RWPE2 (cell line): ENCODE data around the gene ITPKB.

ENCODE experiments used
- ATAC-seq: fragments of 200-7000 bp; cut with Tn5 transposase; 3 replicates; pipeline ENCODE4 v1.9.1; 2021; ENCODE audit warnings: low read depth
- DNase-seq: peaks from one replicate; pipeline ENCODE4 v3.0.0-alpha.2; 2020; ENCODE audit warnings: low spot score
- H3K27ac ChIP-seq: fragments of 450-650 bp; 2 replicates; pipeline ENCODE4 v1.5.1; 2017; ENCODE audit warnings: mild to moderate bottlenecking; ENCODE audit not compliant: poor library complexity, severe bottlenecking
- H3K27me3 ChIP-seq: fragments of 250-450 bp; sonication (Bioruptor Pico); 2 replicates; pipeline ENCODE4 v1.5.1; 2021; ENCODE audit warnings: mild to moderate bottlenecking, moderate library complexity; ENCODE audit not compliant: insufficient read depth, poor library complexity, severe bottlenecking
- H3K36me3 ChIP-seq: fragments of 250-450 bp; sonication (Bioruptor Pico); 2 replicates; pipeline ENCODE4 v1.5.1; 2020; ENCODE audit warnings: low read depth, mild to moderate bottlenecking, moderate library complexity
- H3K4me1 ChIP-seq: fragments of 250-450 bp; sonication (Bioruptor Pico); 2 replicates; pipeline ENCODE4 v1.5.1; 2021; ENCODE audit warnings: mild to moderate bottlenecking, moderate library complexity; ENCODE audit not compliant: insufficient read depth, poor library complexity, severe bottlenecking
- H3K4me3 ChIP-seq: fragments of 250-450 bp; sonication (Bioruptor Pico); 2 replicates; pipeline ENCODE4 v1.5.1; 2021; ENCODE audit warnings: mild to moderate bottlenecking, moderate library complexity; ENCODE audit not compliant: severe bottlenecking
- H3K9me3 ChIP-seq: fragments of 250-450 bp; sonication (Bioruptor Pico); 2 replicates; pipeline ENCODE4 v1.5.1; 2021; ENCODE audit warnings: mild to moderate bottlenecking, moderate library complexity; ENCODE audit not compliant: severe bottlenecking
- CTCF ChIP-seq: fragments of 450-650 bp; IDR thresholded peaks from one replicate; pipeline ENCODE4 v1.5.1; 2017; ENCODE audit warnings: mild to moderate bottlenecking, moderate library complexity; ENCODE audit not compliant: poor library complexity, severe bottlenecking

The ITPKB gene

GRCh38 chr1:226702957-226703831 lies 35.9 kb downstream of the ITPKB start:
- DNase-seq, result no peak

GRCh38 chr1:226702318-226702956 lies 36.6 kb downstream of the ITPKB start:
- ATAC-seq (no peak), DNase-seq (no peak)
- Histone ChIP-seq H3K9me3 (no peaks in the 10 kb centered on the region), H3K4me1 (no peaks in the 10 kb centered on the region), H3K27ac (peak overlapping the region; percentile 36), H3K36me3 (no peaks in the 10 kb centered on the region), H3K27me3 (no peaks in the 10 kb centered on the region), H3K4me3 (no peak overlapping the region)
- no peak for TF ChIP-seq CTCF

More at GRCh38 chr1:226702957-226703831, 35.9 kb downstream of the ITPKB start:
- ATAC-seq, result peak; percentile 54
- no peaks in the 10 kb centered on the region for H3K36me3 ChIP-seq
- H3K27me3 ChIP-seq, result no peaks in the 10 kb centered on the region
- no peak for TF ChIP-seq CTCF
- H3K27ac ChIP-seq, result peak overlapping the region; percentile 36
- no peaks in the 10 kb centered on the region for H3K4me1 ChIP-seq
- no peaks in the 10 kb centered on the region for H3K9me3 ChIP-seq
- peak overlapping the region; percentile 47 for H3K4me3 ChIP-seq

- peaks cover 7% of the 10 kb centered on the region for H3K4me1 ChIP-seq
- no peak for ATAC-seq
- no peak for DNase-seq
- H3K9me3 ChIP-seq, result no peaks in the 10 kb centered on the region
- H3K27ac ChIP-seq, result no peak overlapping the region
- no peak overlapping the region for H3K4me3 ChIP-seq
- no peaks in the 10 kb centered on the region for H3K27me3 ChIP-seq
- TF ChIP-seq CTCF, result no peak
- no peaks in the 10 kb centered on the region for H3K36me3 ChIP-seq
These were observed 38.2 kb downstream of the ITPKB start for GRCh38 chr1:226700861-226701260.

- Histone ChIP-seq H3K36me3 (no peaks in the 10 kb centered on the region), H3K4me3 (no peak overlapping the region), H3K27ac (no peak overlapping the region), H3K4me1 (peaks cover 7% of the 10 kb centered on the region), H3K9me3 (no peaks in the 10 kb centered on the region), H3K27me3 (no peaks in the 10 kb centered on the region)
- TF ChIP-seq CTCF, result no peak
- no peak for DNase-seq
- ATAC-seq, result no peak
These were observed 39.9 kb downstream of the ITPKB start for GRCh38 chr1:226699166-226699565.
